Stimulated activated CD8-positive, alpha-beta memory T cell treated with anti-CD3 and anti-CD28 coated beads, Interleukin-15, amount 100 ng/mL, for 48 hours (primary cell): ENCODE data around the gene FIG4.
"Not testable (repeated sequence)": the region's sequence is repeated elsewhere in the genome, so short reads cannot be mapped to it uniquely, and the experiment has no call there.

Experiments used
- DNase-seq, 2 donors: peaks; one replicate each; pipeline ENCODE4 v3.0.0-alpha.2; 2020; ENCODE audit warnings: low read depth in 2 of 2

FIG4 gene

DNA sequence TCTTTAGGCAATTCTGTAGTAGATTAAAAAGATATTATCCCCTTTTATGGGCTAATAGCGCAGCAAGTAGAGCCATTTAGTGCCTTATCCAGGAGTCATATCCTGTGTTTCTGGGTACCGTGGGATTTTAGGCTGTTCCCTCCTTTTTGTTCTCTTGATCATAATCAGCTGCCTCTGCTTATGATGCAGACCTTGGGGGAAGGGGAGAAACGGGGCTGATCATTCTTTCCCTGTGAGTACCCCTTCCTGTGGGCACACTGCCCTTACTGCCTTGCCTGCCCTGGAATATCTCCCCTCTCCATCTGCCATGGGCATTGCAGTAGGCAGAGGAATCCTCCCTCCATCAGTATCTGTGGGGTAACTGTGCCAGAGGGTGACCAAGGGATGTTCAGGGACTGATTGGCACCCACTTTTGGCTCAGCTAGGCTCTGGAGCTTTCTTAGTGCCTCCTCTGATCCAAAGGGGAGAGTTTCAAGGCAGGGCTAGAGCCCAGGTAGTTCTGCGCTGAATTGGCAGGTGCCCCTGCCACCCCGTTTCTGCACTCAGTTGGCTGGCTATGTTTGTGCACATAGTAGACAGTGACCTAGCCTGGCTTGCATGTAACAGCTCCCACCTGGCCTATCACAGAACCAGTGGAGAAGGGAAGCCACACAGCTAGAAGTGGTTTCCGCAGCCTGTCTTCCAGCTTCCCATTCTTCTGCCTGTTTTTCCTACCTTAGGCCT, 103.3 kb downstream of the FIG4 start:
- DNase-seq: no peak

DNA sequence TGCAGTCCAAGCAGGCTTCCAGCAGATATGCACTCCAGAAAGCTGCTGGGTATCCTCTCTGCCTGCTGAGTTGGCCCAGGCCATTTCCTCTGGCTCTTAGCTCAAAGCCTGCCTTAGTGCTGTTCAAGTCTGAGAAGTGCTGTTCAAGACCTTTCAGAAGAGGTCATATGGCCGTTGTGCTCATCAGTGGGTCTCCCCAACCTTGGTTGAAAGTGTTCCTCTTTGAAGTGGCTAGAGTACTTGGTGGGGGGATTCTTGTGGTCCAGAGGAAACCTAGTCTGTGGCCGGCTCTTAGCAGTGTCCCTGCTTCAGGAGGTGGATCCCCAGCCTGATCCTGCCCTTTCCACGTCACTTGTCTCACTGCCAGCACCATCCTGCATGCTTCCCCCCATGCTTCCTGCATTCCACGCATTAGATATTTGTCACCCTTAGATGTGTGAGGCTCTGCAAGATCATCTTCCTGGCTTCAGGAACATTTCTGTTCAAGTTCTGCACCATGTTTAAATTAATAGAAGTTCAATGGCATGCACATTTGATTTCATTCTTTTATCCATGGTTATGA, 105.0 kb downstream of the FIG4 start:
- DNase-seq: no peak

DNA sequence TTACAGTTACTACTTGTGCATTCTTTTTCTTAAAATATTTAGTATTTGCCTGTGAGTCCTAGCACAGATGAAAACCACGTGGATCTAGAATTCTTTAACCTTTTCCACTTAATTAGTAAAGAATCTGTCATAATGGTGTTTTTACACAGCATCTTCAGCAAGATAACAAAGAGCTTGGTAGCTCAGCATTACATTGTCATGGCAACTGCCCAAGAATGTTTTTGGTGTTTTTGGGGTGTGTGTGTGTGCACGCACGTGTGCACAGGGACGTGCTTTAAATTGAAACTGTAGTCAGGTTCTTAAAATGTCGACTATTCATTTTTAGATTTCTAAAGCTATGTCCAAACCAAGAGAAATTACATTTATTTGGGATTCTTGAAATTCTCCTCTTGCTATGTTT, 108.0 kb downstream of the FIG4 start:
- no peak for DNase-seq

DNA sequence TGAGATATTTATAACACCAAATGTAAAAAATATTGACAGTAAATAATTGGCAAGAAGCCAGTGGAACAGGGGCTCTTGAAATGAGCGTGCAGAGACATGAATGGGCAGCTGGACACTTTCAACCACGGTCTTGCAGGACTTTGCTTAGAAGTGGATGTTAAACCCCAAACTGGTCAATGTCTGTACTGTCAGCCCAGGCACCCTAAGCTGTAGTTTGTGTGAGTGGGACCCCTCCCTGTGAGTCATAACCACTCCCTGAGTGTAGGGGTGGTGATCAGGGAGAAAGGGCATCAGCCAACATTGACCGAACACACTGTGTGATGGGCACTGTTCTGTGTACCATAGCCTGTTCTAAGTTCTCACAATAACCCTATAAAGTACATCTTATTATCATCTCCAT, 108.6 kb downstream of the FIG4 start:
- no peak for DNase-seq

DNA sequence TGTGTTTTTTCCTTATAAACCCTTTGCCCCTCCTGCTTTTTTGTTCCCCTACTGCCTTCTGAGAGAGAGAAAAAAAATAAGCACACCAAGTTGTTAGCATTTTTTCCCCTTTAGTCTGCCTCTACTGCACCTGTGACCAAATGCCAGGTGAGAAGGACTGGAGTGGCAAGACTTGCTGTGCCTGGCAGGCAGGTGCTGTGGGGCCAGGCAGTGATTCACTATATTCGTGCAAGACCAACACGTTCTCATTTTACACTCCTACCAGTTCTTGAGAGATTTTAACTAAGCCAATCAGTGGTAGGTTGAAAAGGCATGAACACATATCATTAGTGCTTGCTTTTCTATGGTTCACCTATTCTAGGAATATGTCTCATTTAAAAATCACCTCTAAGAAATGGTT, 109.7 kb downstream of the FIG4 start:
- DNase-seq: no peak

DNA sequence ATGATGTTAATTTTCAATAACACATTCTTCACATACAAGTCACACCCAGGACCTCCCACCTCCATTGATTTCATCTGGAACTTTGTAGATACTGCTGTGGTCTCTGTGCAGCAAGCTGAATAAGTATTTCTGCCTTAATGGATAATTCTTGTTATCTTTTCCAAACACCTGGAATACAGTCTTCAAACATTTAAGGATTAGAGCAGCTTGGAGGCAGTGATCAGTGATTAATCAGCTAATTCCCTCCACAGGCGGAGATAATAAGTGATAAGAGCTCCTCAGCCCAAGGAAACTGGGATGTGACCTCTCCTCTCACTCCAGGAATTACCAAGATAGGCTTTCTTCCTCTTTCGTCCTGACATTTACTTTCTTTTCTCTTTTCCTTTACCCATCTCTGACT, 110.7 kb downstream of the FIG4 start:
- DNase-seq: no peak

DNA sequence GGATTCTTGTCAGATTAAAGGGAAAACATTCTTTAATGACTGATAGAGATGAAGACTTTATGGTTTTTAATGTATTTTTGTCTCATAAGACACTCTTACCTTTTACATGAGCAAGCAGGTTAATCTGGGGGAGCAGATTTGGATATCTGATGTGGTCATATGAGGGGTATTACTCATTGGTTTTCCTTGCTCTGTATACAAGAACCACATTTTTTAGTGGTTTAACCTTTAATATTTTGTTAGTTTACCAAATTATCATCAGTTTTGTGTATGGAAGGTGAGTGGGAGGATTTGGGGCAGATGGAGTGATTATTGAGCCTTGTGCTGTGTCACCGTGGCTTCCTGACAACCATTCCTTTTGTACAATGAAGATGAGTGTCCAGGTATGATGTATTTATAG, 112.9 kb downstream of the FIG4 start:
- no peak for DNase-seq

DNA sequence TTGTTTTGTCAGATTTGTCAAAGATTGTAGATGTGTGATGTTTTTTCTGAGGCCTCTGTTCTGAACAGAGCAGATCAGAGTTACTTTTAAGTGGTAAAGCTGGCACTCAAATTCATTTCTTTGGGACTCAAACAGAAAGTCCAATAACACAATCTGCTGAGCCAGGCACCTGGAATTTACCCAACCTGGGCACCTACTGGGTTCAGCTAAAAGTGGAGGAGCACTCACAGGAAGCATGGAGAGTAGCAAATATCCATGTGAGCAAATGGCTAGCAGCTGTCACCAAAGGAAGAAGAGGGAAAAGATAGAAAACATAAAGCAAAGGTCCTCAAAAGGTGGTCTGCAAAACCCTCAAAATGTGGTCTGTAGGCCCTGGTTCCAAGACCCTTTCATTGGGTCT, 116.8 kb downstream of the FIG4 start:
- no peak for DNase-seq

DNA sequence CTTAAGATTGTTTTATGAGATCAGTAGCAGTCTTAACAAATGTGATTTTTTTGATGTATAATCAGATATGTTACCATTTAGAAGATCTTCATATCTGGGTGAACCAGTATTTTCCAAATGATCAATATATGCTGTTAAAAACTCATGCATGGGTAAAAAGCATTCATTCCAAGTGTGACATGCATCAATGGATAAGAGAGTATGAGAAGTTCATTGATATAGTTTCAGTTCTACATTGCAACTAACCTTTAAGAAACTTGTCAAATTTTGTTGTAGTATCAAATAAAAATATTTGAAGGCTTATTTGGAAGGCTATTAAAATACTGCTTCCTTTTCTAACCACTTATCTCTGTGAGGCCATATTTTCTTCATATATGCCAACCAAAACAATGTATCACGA, 117.7 kb downstream of the FIG4 start:
- no peak for DNase-seq

DNA sequence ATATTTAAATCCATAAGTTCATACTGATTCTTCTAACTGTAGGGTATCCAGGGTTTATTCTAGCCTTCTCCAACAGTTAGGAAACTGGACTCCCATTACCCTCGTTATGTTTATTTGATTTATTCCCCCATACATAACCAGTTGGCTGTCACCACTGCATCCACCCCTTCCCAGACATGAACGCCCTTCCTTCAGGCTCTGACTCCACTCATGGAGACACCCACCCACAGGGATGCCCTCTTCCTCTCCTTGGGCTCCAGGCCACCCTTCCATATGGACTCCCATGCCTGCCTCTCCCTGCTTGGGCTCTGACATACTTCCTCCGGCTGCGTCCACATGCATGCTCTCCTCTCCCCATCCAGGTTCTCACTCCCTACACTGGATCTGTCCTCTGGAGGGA, 124.0 kb downstream of the FIG4 start:
- DNase-seq: no peak

DNA sequence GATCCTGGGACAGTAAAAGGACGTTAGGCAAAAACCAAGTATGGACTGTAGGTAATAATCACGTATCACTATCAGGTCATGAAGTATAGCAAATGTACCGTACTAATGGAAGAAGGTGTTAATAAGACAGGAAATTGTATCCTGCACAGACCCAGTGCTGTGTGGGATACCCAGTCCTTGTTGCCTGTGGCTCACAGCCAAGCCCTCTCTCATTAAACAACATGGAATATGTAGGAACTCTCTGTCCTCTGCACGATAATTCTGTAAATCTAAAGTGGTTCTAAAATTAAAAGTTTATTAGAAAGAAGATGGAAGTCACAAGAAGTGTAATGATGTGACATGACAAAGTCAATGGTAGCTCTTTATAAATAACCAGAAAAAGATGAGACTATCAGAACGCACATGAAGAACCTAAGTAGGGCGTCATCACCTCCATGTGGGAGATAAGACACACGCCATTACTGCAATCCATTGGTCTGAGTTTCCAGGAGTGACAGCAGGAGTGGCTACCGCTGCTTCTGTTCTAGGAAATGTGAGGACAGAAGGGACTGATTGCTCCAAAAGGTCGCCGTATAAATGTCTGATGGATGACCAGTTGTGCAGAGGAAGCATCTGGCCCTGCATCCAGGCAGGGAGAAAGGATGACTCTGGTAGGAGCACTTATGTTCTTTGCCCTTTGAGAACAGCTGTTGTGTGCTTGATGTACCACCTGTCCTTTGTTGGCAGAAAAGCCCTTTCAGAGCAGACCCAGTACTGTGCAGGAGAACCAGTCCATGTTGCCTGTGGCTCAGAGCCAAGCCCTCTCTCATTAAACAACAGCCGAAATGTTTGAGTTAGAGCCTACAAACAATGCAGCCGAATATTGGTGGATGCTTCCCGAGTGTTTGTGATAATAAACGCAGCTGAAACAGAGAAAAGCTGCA, 125.6 kb downstream of the FIG4 start:
- DNase-seq: no peak

DNA sequence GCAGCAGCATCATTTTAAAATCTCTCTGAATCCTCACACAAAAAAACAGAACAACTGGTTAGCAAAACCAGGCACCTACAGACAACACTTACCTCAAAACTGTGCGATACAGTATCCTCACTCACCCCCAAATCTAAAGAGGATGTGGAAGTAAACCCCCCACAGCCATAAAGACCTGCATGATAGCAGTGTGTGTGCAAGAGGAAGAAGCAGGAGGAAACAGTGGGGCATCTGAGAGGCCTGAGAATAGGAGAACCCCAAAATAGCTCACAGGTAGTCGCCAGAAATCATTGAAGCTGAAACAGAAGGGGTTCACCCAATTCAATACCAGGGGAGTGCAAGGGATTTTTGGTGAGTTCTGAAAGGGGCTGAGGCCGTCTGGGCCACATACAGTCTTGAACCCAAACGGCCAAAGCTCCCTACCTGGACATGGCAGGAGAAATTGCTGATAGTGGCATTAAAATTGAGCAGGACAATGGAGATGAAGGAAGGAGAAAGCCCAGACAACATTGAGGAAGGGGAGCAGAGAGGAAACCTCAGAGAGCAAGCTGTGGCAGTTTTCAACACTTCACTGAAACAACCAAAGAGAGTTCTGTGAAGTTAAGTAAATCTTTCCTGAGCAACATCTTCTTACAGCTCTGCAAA, 129.7 kb downstream of the FIG4 start:
- DNase-seq: no peak

DNA sequence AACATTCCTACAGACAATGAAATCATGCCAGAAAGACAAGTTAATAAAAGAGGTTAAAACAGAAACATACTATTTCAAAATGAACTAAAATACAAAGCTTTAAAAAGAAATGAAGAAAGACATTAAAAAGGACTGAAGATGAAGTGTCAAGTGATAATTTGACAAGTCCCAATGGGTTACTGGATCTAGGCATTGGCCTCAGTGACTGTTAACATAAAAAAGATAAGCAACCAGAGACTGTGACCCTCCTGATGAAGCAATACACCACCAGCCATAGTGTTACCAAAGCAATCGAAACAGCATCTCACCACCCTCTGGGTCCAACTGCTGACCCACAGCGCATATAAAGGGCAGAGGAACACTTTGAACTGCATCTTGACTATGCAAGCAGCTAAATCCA, 130.3 kb downstream of the FIG4 start:
- DNase-seq: no peak

DNA sequence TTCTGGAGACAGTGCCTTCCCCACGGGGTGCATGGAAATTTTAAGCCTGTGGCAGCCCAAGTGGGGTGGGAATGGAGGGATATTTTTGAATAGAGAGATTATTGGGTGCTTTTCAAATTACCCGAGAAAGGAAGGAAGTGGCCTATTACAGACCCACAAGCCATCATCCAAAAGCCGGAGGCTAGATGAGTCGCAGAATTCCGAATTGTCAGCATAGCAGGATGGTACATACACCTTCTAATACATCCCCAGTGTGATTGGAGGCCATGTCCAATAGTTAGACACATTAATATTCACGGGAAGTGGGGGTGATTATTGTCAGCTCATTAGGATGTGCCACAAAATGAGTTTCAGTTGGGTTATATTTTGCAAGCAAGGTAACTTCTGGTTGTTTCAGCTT, 133.0 kb downstream of the FIG4 start:
- DNase-seq: no peak

DNA sequence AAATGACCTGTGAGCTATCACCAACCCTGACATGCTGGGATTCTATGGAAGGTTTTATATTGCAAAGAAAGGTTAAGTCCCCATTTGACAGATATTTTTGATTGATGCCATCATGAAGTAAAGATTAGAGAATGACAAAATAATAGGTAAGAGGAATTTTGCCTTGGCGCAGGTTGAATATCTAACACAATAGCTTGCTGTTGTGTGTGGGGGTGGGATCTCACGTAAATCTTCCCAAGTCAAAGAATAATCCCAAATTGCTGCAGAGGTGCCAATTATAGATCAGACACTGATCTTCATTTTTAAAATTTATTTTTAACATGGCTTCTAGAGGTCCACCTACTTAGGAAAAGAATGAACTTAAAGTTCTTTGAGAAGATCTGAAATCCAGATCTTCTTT, 135.5 kb downstream of the FIG4 start:
- no peak for DNase-seq

DNA sequence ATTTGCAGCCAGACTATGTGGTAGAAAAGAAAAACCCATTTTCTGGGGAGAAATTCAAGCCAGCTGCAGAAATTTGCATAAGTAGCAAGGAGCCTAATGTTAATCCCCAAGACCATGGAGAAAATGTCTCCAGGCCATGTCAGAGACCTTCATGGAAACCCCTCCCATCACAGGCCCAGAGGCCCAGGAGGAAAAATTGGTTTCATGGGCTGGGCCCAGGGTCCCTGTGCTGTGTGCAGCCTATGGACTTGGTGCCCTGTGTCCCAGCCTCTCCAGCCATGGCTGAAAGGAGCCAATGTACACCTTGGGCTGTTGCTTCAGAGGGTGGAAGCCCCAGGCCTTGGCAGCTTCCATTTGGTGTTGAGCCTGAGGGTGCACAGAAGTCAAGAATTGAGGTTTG, 140.3 kb downstream of the FIG4 start:
- DNase-seq: not testable (repeated sequence)

DNA sequence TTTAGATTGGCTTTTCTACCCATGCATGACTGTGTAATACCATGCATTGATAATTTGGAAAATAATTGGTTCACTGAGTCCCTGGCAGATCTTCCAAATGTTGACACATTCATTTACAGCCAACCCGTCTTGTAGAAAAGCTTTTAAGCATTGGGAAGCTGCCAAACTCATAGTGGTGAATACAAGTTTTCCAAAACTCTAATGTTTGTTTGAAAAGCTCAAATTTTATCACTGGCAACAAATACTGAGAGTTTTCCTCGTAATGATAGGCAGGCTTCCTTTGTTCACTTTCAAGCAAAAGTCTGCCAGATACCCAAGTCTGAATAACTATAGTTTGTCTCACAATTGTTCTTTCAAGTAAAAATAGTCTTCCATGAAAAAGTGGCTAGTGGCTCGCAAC, 143.0 kb downstream of the FIG4 start:
- DNase-seq: no peak

DNA sequence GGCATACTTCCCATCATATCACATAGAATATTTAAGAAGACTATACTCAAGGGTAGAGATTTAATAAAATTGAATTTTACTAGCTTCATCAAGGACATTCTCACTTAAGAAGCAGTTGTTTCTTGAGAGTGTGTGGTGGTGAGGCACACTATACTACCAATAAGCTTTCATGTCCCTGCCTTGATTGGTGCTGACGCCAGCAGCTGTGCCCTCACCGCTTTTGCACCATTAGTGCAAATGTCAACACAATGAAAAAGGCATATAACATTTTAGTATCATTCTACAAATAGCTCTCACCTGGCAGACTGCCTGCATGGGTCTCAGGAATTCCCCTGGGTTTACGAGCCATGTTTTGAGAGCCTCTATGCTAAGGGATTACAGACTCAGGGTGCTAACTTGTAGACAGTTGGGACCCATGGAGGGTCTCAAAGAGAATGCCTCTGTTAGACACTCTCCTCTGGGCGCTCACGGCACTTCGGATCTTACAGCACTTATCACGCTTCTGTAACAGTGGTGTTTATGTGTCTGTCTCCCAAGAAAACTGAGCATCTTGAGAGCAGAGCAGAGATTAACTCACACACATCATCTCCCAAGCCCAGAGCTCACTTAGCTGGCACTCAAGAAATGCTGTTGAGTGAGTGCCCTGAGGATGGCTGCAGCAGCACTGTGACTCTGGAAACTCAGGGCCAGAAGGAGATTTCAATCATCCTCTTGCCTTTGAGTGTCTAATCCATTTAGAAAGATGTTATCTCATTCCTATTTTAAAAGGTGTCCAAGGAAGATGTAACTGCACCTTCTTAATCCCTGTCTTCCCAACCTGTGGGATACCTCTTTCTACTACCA, 143.7 kb downstream of the FIG4 start:
- DNase-seq: no peak

DNA sequence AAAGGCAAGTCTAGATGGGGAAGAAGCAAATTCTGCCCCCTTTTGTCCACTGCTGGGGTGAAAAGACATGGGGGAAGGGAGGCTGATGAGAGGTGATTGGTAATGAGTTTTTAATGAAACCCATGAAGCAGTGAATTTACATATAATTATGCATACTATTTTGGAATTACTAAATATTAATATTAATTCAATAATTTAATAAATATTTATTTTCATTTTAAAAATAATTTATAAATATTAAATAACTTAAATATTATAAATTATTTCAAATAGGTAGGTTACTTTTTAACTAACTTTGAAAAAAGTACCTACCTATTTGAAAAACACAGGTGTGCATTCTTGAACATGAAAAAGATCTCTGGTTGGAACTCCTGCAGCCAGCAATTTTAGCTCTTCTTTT, 148.9 kb downstream of the FIG4 start:
- DNase-seq: no peak

DNA sequence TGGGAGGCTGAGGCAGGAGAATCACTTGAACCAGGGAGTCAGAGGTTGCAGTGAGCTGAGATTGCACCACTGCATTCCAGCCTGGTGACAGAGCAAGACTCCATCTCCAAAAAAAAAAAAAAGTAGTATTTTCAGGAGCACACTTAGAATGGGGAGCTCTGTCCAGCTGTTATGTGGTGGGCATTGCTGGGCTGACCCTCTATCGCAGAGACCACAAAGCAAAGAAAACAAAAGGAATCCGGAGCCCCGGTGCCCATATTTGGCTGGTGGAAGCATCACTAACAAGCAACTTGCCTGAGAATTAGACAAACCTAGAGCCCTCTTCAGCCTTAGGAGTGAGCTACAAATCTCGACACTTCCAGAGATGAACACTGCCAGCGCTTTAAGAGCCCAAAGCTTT, 149.7 kb downstream of the FIG4 start:
- no peak for DNase-seq

DNA sequence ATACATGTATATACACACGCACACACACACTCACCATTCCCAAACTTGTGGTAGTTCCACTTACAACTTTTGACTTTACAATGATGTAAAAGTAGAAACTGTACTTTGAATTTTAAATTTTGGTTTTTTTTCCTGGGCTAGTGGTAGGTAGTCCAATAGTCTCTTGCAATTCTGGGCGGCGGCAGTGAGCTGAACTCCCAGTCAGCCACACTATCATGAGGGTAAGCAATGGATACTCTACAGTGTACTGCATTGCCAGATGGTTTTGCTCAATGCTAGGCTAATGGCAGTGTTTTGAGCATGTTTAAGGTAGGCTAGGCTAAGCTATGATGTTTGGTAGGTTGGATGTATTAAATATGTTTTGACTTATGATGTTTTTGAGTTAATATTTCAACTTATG, 150.8 kb downstream of the FIG4 start:
- no peak for DNase-seq

DNA sequence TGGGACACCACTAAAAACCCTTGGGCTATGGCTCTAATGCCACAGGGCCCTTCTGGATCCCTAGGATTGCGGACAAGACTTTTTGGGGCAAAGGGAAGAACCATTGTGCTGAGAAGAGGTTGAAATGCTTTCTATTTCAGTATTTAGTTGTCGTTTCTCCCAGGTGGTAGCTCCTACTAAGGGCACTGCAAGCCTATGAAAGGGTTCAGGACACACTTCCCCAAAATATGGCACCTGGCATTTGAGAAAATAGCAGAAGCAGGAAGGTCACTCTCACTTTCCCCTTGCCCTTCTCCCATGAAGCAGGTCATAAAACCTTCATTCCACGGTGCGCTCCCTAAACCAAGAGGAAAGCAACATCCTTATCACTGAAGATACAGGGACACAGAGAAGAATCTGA, 161.6 kb downstream of the FIG4 start:
- DNase-seq: no peak
